K562 (cell line): Measurements from ENCODE around the gene SARS1. TPM values are rescaled to one million over a fixed set of nuclear protein-coding genes. Genes with fewer than 3 reads are reported as not detected.

Experiments
- ESRRB ChIP-seq: fragments of 250-450 bp; sonication (Bioruptor Pico); IDR thresholded peaks from 2 replicates; pipeline ENCODE4 v1.5.0; 2020; ENCODE audit warnings: mild to moderate bottlenecking, moderate library complexity, borderline replicate concordance
- FOXA3 ChIP-seq, 2 experiments: fragments of 450-650 bp in 1 of 2; sonication (generic) in 1 of 2; formaldehyde crosslinking; IDR thresholded peaks in 1 of 2; conservative IDR thresholded peaks in 1 of 2; 2 replicates each; pipeline versions ENCODE4 v1.4.0 to v1.8.0; 2020 to 2022; ENCODE audit warnings: mild to moderate bottlenecking in 2 of 2, missing genetic modification reagents in 1 of 2
- L3MBTL2 ChIP-seq: fragments of 450-650 bp; IDR thresholded peaks from 2 replicates; pipeline ENCODE4 v1.6.1; 2016; ENCODE audit warnings: mild to moderate bottlenecking, moderate library complexity
- MBD2 ChIP-seq: sonication (generic); IDR thresholded peaks from 2 replicates; pipeline ENCODE4 v1.6.1; 2016; ENCODE audit warnings: low read depth, borderline replicate concordance
- NFE2L1 ChIP-seq: fragments of 450-650 bp; IDR thresholded peaks from 2 replicates; pipeline ENCODE4 v1.6.1; 2016; ENCODE audit warnings: missing genetic modification characterization, low read depth, mild to moderate bottlenecking, missing compliant biosample characterization, moderate library complexity, borderline replicate concordance
- NUFIP1 ChIP-seq: fragments of 450-650 bp; IDR thresholded peaks from 2 replicates; pipeline ENCODE4 v1.6.1; 2018; ENCODE audit not compliant: partially characterized antibody
- PHF20 ChIP-seq: fragments of 450-650 bp; IDR thresholded peaks from 2 replicates; pipeline ENCODE4 v1.6.1; 2018; ENCODE audit not compliant: partially characterized antibody
- RBM25 ChIP-seq: fragments of 200-400 bp; formaldehyde crosslinking; IDR thresholded peaks from 2 replicates; pipeline ENCODE4 v1.6.1; 2018; ENCODE audit warnings: low read length, low read depth, moderate library complexity; ENCODE audit not compliant: severe bottlenecking
- SIN3B ChIP-seq: fragments of 450-650 bp; IDR thresholded peaks from 2 replicates; pipeline ENCODE4 v1.6.1; 2017; ENCODE audit warnings: low read depth, mild to moderate bottlenecking, moderate library complexity
- SNRNP70 ChIP-seq: fragments of 200-400 bp; formaldehyde crosslinking; optimal IDR thresholded peaks from 2 replicates; pipeline ENCODE3; 2017; ENCODE audit warnings: low read depth, low read length
- SPI1 ChIP-seq: IDR thresholded peaks from 2 replicates; pipeline ENCODE4 v1.6.1; 2011; ENCODE audit warnings: low read depth, low read length, control low read depth, borderline replicate concordance
- SUPT5H ChIP-seq: fragments of 450-650 bp; IDR thresholded peaks from 2 replicates; pipeline ENCODE4 v1.6.1; 2016
- XRCC5 ChIP-seq: fragments of 200-400 bp; formaldehyde crosslinking; IDR thresholded peaks from 2 replicates; pipeline ENCODE4 v1.6.1; 2017; ENCODE audit warnings: low read depth, mild to moderate bottlenecking, low read length
- ZFP36 ChIP-seq: fragments of 150-350 bp; IDR thresholded peaks from 2 replicates; pipeline ENCODE4 v1.6.1; 2018; ENCODE audit warnings: low read length, low read depth; ENCODE audit not compliant: partially characterized antibody
- ZNF668 ChIP-seq: fragments of 250-450 bp; sonication (Bioruptor Pico); IDR thresholded peaks from 2 replicates; pipeline ENCODE4 v1.8.0; 2022; ENCODE audit warnings: mild to moderate bottlenecking, inconsistent platforms
- ZNF778 ChIP-seq: fragments of 450-650 bp; formaldehyde crosslinking; IDR thresholded peaks from 2 replicates; pipeline ENCODE4 v1.4.0; 2020; ENCODE audit warnings: mild to moderate bottlenecking, moderate library complexity
- polyA plus RNA-seq, 8 experiments: library from polyadenylated mRNA; depleted of rRNA in 4 of 8; stranded (reverse) in 5 of 8; unstranded in 3 of 8; fragments of >200 nt; fragmentation: Nextera tagmentation in 2 of 8; fragmentation: Illumina TruSeq in 1 of 8; extraction: Ambion mirVana in 2 of 8; extraction: Trizol in 1 of 8; gene quantifications; 2 replicates each; pipeline versions ENCODE4 v1.2.1 to v1.2.3, GENCODE V29; 2011 to 2014; ENCODE audit warnings: inconsistent platforms in 1 of 8, missing spikeins in 1 of 8
- total RNA-seq, 7 experiments: library from RNA; depleted of rRNA in 6 of 7; stranded (reverse); fragments of >200 nt in 6 of 7; fragmentation: Illumina TruSeq in 2 of 7; extraction: Trizol in 2 of 7; gene quantifications; 2 replicates each; pipeline versions ENCODE4 v1.2.1 to v1.2.3, GENCODE V29; 2011 to 2021; ENCODE audit warnings: low replicate concordance in 1 of 7
- TF ChIP-seq, protein P1 (sequence below): fragments of 450-650 bp; conservative IDR thresholded peaks from 2 replicates; pipeline ENCODE4 v1.6.1; 2016; ENCODE audit warnings: missing genetic modification characterization, low read depth, mild to moderate bottlenecking, control low read depth, missing compliant biosample characterization
- TF ChIP-seq, protein P2 (sequence below), 2 experiments: fragments of 150-350 bp in 1 of 2; IDR thresholded peaks; 2 replicates each; pipeline ENCODE4 v1.6.1; 2012 to 2016; ENCODE audit warnings: low read depth in 2 of 2, low read length in 2 of 2, mild to moderate bottlenecking in 1 of 2, moderate library complexity in 1 of 2
- TF ChIP-seq, protein P3 (sequence below), 3 experiments: IDR thresholded peaks in 2 of 3; conservative IDR thresholded peaks in 1 of 3; 2 replicates each; pipeline ENCODE4 v1.5.1; 2011 to 2012; ENCODE audit warnings: low read length in 3 of 3, mild to moderate bottlenecking in 3 of 3, control low read depth in 2 of 3, improper control_type of control experiment in 1 of 3, inconsistent platforms in 1 of 3, low read depth in 1 of 3, mixed read lengths in 1 of 3, moderate library complexity in 1 of 3; ENCODE audit not compliant: insufficient read depth in 2 of 3
- TF ChIP-seq, protein P4 (sequence below): fragments of 250-450 bp; sonication (Bioruptor Pico); IDR thresholded peaks from 2 replicates; pipeline ENCODE4 v1.5.0; 2021

The SARS1 gene
- total and polyA plus RNA-seq, 9 of the 15 experiments (the other 6 are each of a cell fraction or from before 2014, with no cell fraction given), result 221 to 623 (median 254) TPM

DNA sequence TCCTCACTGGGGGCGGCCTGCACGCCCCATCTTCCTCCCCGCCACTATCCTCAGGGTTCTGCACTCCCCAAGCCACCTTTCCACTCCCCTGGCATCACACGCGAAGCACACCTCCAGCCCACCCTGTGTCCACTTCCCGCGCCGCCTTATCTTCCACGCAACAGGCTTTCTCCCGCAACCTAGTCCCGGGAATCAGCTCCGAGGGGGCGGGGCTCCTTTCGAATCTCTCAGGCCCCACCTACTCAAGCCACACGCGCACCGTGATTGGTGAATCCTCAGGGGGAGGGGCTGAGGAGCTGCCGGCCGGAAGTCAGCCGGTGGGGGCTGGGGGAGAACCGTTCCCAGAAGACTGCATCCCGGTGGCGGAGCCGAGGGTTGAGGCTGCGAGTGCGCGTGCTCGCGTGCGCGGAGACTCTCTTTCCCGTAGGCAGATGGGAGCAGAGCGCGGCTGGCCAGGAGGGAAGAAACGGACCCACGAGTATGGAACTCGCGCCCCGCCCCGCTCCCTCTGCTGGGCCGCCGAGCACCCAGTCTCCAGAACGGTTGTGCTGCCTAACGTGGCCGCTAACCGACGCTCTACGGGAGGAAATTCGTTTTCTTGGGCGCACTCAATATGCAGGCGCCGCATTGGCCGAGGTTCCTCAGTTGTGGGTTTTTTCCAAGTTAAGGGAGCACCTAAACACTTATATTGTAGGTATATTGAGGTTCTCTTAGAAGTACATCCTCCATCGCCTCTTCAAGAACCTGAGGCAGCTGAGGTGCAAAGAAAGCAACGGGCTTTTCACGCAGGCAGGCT, 69.4 kb downstream of the SARS1 start, which contains the start of gene PSRC1 (continued):
- no peak for TF ChIP-seq ZNF778 (CRISPR knock-in tag)
- TF ChIP-seq FOXA3 (CRISPR knock-in tag; conservative IDR thresholded peaks at IDR 0.05 in 1 of 2, IDR thresholded peaks at IDR 0.05 in 1 of 2), result no peak
- TF ChIP-seq ZFP36, result peak; percentile 38
- no peak for TF ChIP-seq SIN3B
- TF ChIP-seq SPI1, result no peak
- TF ChIP-seq MBD2, result peak; percentile 76
- TF ChIP-seq NUFIP1, result no peak
- peak; percentile 96 for TF ChIP-seq SUPT5H
- TF ChIP-seq, protein P1, sequence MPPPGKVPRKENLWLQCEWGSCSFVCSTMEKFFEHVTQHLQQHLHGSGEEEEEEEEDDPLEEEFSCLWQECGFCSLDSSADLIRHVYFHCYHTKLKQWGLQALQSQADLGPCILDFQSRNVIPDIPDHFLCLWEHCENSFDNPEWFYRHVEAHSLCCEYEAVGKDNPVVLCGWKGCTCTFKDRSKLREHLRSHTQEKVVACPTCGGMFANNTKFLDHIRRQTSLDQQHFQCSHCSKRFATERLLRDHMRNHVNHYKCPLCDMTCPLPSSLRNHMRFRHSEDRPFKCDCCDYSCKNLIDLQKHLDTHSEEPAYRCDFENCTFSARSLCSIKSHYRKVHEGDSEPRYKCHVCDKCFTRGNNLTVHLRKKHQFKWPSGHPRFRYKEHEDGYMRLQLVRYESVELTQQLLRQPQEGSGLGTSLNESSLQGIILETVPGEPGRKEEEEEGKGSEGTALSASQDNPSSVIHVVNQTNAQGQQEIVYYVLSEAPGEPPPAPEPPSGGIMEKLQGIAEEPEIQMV (tag), result no peak
- TF ChIP-seq PHF20, result peak; percentile 17
- TF ChIP-seq L3MBTL2, result peak; percentile 89
- TF ChIP-seq, protein P2, sequence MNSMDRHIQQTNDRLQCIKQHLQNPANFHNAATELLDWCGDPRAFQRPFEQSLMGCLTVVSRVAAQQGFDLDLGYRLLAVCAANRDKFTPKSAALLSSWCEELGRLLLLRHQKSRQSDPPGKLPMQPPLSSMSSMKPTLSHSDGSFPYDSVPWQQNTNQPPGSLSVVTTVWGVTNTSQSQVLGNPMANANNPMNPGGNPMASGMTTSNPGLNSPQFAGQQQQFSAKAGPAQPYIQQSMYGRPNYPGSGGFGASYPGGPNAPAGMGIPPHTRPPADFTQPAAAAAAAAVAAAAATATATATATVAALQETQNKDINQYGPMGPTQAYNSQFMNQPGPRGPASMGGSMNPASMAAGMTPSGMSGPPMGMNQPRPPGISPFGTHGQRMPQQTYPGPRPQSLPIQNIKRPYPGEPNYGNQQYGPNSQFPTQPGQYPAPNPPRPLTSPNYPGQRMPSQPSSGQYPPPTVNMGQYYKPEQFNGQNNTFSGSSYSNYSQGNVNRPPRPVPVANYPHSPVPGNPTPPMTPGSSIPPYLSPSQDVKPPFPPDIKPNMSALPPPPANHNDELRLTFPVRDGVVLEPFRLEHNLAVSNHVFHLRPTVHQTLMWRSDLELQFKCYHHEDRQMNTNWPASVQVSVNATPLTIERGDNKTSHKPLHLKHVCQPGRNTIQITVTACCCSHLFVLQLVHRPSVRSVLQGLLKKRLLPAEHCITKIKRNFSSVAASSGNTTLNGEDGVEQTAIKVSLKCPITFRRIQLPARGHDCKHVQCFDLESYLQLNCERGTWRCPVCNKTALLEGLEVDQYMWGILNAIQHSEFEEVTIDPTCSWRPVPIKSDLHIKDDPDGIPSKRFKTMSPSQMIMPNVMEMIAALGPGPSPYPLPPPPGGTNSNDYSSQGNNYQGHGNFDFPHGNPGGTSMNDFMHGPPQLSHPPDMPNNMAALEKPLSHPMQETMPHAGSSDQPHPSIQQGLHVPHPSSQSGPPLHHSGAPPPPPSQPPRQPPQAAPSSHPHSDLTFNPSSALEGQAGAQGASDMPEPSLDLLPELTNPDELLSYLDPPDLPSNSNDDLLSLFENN (IDR thresholded peaks at IDR 0.05; ENCODE audit: low read depth in 2 of 2, low read length in 2 of 2), result peak in 1 of 2 experiments; percentile 16; a peak in 1 of 4 replicates
- TF ChIP-seq RBM25, result no peak
- no peak for TF ChIP-seq ESRRB (CRISPR knock-in tag)
- TF ChIP-seq, protein P3, sequence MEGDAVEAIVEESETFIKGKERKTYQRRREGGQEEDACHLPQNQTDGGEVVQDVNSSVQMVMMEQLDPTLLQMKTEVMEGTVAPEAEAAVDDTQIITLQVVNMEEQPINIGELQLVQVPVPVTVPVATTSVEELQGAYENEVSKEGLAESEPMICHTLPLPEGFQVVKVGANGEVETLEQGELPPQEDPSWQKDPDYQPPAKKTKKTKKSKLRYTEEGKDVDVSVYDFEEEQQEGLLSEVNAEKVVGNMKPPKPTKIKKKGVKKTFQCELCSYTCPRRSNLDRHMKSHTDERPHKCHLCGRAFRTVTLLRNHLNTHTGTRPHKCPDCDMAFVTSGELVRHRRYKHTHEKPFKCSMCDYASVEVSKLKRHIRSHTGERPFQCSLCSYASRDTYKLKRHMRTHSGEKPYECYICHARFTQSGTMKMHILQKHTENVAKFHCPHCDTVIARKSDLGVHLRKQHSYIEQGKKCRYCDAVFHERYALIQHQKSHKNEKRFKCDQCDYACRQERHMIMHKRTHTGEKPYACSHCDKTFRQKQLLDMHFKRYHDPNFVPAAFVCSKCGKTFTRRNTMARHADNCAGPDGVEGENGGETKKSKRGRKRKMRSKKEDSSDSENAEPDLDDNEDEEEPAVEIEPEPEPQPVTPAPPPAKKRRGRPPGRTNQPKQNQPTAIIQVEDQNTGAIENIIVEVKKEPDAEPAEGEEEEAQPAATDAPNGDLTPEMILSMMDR (IDR thresholded peaks at IDR 0.05 in 2 of 3, conservative IDR thresholded peaks at IDR 0.05 in 1 of 3; ENCODE audit: insufficient read depth in 2 of 3, low read depth in 1 of 3, low read length in 3 of 3), result peak; percentile 65 to 93 (median 76); a peak in 5 of 6 replicates
- TF ChIP-seq ZNF668 (CRISPR knock-in tag), result no peak
- TF ChIP-seq, protein P4, sequence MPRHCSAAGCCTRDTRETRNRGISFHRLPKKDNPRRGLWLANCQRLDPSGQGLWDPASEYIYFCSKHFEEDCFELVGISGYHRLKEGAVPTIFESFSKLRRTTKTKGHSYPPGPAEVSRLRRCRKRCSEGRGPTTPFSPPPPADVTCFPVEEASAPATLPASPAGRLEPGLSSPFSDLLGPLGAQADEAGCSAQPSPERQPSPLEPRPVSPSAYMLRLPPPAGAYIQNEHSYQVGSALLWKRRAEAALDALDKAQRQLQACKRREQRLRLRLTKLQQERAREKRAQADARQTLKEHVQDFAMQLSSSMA (CRISPR knock-in tag), result no peak
- TF ChIP-seq NFE2L1 (tag), result no peak
- no peak for TF ChIP-seq SNRNP70
- TF ChIP-seq XRCC5, result no peak; the same call in 1 of the 2 replicates
